Activated CD8-positive, alpha-beta T cell treated with anti-CD3 and anti-CD28 coated beads for 36 hours (primary cell): ENCODE measurements around the gene CARD19. TPM values are rescaled to one million over a fixed set of nuclear protein-coding genes. Genes with fewer than 3 reads are reported as not detected.

Experiments used
- ATAC-seq: fragments of 200-7000 bp; cut with Tn5 transposase; one replicate; pipeline ENCODE4 v1.10.0; 2021; ENCODE audit warnings: mild to moderate bottlenecking, moderate library complexity
- CTCF ChIA-PET: fragments of 350-600 bp; sonication (Branson Sonifier 250); formaldehyde crosslinking; loops from one replicate; lab custom pipeline; 2021; ENCODE audit warnings: antibody characterized with exemption; lab: Charles Lee
- POLR2A ChIA-PET: fragments of 350-600 bp; sonication (Branson Sonifier 250); formaldehyde crosslinking; loops from one replicate; lab custom pipeline; 2021; ENCODE audit warnings: antibody characterized with exemption; lab: Charles Lee
- DNase-seq: peaks from one replicate; pipeline ENCODE4 v3.0.0-alpha.2; 2020
- H3K27ac Mint-ChIP-seq: one replicate; pipeline ENCODE4 v1.8.0; 2021; ENCODE audit warnings: mild to moderate bottlenecking, mixed read lengths
- H3K27me3 Mint-ChIP-seq: one replicate; pipeline ENCODE4 v1.8.0; 2021; ENCODE audit warnings: mixed read lengths
- H3K36me3 Mint-ChIP-seq: one replicate; pipeline ENCODE4 v1.8.0; 2021; ENCODE audit warnings: low read depth, mixed read lengths
- H3K4me1 Mint-ChIP-seq: one replicate; pipeline ENCODE4 v1.8.0; 2021; ENCODE audit warnings: low read depth, mixed read lengths
- H3K4me3 Mint-ChIP-seq: one replicate; pipeline ENCODE4 v1.8.0; 2021; ENCODE audit warnings: mild to moderate bottlenecking, moderate library complexity, mixed read lengths
- H3K9me3 Mint-ChIP-seq: one replicate; pipeline ENCODE4 v1.8.0; 2021; ENCODE audit warnings: mixed read lengths
- intact Hi-C: fragments of 100-400 bp; cut with micrococcal nuclease; formaldehyde crosslinking; loops from one replicate; pipeline ENCODE4 v1.10.0; 2022
- total RNA-seq, 2 experiments: library from RNA; stranded (reverse); gene quantifications; one replicate each; pipeline ENCODE4 v1.2.3, GENCODE V29; 2021
- TF ChIP-seq, protein P1 (sequence below): fragments of 200-600 bp; IDR thresholded peaks from one replicate; pipeline ENCODE4 v1.8.0; 2022; ENCODE audit warnings: antibody characterized with exemption, mild to moderate bottlenecking

CARD19 gene
- total RNA-seq, 2 experiments from 2014 or later: 42.9 to 43.4 TPM

DNA sequence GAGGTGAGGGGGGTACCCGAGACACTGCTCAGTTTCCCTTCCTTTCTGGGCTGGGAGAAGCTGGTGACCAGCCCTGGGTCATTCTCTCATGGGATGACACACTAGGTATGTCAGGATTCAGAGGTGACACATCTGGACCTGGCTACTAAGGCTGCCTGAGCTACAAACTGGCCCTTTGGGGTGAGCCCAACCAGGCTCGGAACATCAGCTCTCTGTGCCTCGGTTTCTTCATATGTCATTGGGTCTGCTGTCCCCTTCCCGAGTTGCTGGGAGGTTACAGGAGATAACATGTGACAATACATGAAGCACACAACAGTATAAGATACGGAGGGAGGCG is 11.8 kb downstream of the CARD19 start:
- Mint-ChIP-seq H3K27ac (peak overlapping the region; percentile 49), H3K4me1 (peaks cover 46% of the 10 kb centered on the region), H3K4me3 (no peak overlapping the region), H3K9me3 (peaks cover 10% of the 10 kb centered on the region), H3K36me3 (peaks cover 35% of the 10 kb centered on the region), H3K27me3 (no peaks in the 10 kb centered on the region)
- TF ChIP-seq, protein P1, sequence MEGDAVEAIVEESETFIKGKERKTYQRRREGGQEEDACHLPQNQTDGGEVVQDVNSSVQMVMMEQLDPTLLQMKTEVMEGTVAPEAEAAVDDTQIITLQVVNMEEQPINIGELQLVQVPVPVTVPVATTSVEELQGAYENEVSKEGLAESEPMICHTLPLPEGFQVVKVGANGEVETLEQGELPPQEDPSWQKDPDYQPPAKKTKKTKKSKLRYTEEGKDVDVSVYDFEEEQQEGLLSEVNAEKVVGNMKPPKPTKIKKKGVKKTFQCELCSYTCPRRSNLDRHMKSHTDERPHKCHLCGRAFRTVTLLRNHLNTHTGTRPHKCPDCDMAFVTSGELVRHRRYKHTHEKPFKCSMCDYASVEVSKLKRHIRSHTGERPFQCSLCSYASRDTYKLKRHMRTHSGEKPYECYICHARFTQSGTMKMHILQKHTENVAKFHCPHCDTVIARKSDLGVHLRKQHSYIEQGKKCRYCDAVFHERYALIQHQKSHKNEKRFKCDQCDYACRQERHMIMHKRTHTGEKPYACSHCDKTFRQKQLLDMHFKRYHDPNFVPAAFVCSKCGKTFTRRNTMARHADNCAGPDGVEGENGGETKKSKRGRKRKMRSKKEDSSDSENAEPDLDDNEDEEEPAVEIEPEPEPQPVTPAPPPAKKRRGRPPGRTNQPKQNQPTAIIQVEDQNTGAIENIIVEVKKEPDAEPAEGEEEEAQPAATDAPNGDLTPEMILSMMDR: no peak
- ChIA-PET POLR2A (interaction anchor here (1.9 to 3.6 kb wide), 2 partner anchors 9 to 12 kb away, joined by 5 to 22 read pairs; no protein-coding TSS in a partner anchor), CTCF (interaction anchor here (0.6 to 3.6 kb wide), 11 partner anchors 12 to 458 kb away, joined by 3 to 48 read pairs (median 5); no protein-coding TSS in a partner anchor)
- no peak for DNase-seq
- no peak for ATAC-seq
- intact Hi-C loops: no loop called here

DNA sequence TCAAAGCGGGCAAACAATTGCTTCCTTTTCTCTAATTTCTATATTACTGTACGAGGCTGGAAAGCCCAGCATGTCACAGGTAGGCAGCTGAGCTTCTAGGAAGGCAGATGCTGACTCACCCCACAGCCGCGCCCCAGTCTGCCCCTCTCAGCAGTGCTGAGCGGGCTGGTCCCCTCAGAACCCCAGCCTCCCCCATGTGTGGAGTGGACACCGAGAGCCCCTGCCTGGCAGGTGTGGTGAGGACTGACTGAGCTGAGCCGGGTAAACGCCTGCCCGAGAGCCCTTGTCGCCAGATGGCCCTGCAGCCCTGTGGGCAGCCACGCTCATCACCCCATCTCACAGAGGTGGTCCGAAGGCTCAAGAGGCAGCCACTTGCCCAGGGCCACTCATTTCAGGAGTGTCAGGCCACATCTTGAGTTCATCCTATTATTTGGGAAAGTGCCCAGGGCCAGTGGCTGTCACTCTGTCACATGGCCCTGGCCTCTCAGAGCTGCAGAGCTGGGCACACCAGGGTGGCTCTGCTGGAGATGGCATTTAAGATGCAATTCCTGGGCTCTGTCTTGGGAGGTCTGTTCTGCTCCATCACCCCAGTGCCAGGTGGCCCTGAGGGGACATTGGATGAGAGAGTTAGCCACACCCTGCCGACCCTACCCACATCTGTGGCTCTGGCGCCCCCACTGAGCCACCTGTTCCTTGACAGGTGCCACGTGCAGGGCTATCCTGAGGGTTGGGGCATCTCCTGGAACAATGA is 12.4 kb downstream of the CARD19 start:
- H3K27ac Mint-ChIP-seq: no peak overlapping the region

DNA sequence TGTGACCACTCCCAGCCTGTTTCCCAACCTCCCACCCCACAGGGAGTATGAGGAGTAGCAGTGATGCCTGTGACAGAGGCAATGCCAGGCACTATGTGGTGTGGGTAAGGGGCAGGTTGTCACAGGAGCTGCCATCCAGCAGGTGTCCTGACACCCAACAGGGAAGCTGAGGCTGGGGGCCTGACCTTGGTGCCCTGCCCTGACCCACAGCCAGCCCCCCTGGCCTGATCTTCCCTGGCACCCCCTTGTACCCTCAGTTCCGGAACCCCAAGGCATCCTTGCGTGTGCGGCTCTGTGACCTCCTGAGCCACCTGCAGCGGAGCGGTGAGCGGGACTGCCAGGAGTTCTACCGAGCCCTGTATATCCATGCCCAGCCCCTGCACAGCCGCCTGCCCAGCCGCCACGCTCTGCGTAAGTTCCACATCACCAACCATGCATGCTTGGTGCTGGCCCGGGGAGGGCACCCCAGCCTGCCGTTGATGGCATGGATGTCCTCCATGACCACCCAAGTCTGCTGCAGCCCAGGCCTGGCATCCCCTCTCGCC is 14.4 kb downstream of the CARD19 start:
- no peak overlapping the region for H3K4me3 Mint-ChIP-seq

More for the DNA sequence above, 12.4 kb downstream of the CARD19 start:
- Mint-ChIP-seq H3K36me3 (peaks cover 33% of the 10 kb centered on the region), H3K27me3 (no peaks in the 10 kb centered on the region), H3K4me3 (no peak overlapping the region), H3K9me3 (peaks cover 8% of the 10 kb centered on the region), H3K4me1 (peaks cover 42% of the 10 kb centered on the region)
- ATAC-seq: peak; percentile 80
- POLR2A ChIA-PET: interaction anchor here (0.9 to 3.6 kb wide), 6 partner anchors 10 to 46 kb away, joined by 3 to 22 read pairs (median 4); partner anchors contain the start of gene CARD19
- DNase-seq: peak; percentile 66
- CTCF ChIA-PET: interaction anchor here (0.6 to 3.6 kb wide), 54 partner anchors 11 to 458 kb away, joined by 3 to 48 read pairs (median 5); partner anchors contain the start of genes CARD19 and NINJ1
- intact Hi-C loops: no loop called here
- TF ChIP-seq, protein P1: no peak

DNA sequence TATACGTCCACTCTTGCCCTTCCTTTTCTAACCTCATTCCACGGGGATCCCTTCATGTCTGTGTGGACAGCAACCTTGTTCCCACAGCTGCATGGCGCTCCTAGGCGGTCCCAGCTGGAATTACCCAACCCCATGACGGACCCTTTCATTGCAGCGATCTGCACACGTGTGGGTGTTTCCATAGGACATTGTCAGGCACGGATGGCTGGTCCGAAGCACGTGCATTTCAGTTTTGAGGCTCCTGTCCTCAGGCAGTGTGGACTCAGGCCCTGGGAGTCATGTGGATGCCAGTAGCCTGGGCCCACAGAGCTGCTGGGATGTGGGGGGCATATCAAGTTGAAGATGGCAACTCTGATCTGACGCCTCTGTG is 15.0 kb downstream of the CARD19 start:
- Mint-ChIP-seq H3K27ac (no peak overlapping the region), H3K36me3 (peaks cover 14% of the 10 kb centered on the region), H3K4me1 (peaks cover 37% of the 10 kb centered on the region), H3K9me3 (no peaks in the 10 kb centered on the region), H3K27me3 (no peaks in the 10 kb centered on the region), H3K4me3 (no peak overlapping the region)
- CTCF ChIA-PET: no interaction called here
- no peak for ATAC-seq
- intact Hi-C loops: no loop called here
- DNase-seq: no peak
- POLR2A ChIA-PET: no interaction called here
- TF ChIP-seq, protein P1: no peak

More for the DNA sequence above, 14.4 kb downstream of the CARD19 start:
- no peaks in the 10 kb centered on the region for H3K27me3 Mint-ChIP-seq
- no peaks in the 10 kb centered on the region for H3K9me3 Mint-ChIP-seq
- ChIA-PET POLR2A (interaction anchor here (0.6 to 0.7 kb wide), 2 partner anchors 46 to 344 kb away, joined by 3 read pairs; no protein-coding TSS in a partner anchor), CTCF (interaction anchor here (1.8 to 3.6 kb wide), 4 partner anchors 9 to 50 kb away, joined by 12 to 48 read pairs (median 26); partner anchors contain the start of gene CARD19)
- peaks cover 41% of the 10 kb centered on the region for H3K4me1 Mint-ChIP-seq
- no peak for ATAC-seq
- intact Hi-C loops: no loop called here
- H3K27ac Mint-ChIP-seq: no peak overlapping the region
- TF ChIP-seq, protein P1: no peak
- no peak for DNase-seq
- peaks cover 17% of the 10 kb centered on the region for H3K36me3 Mint-ChIP-seq
